OCI-LY1 (cell line): ENCODE data around the gene ZNF609.

Experiments
- H2AFZ ChIP-seq: fragments of 200-600 bp; sonication (generic), shearing (Covaris generic); 2 replicates; pipeline ENCODE4 v1.6.0; 2014; ENCODE audit warnings: antibody characterized with exemption, mild to moderate bottlenecking, low read length
- H3F3A ChIP-seq: fragments of 200-600 bp; sonication (generic), shearing (Covaris generic); 2 replicates; pipeline ENCODE4 v1.6.0; 2014; ENCODE audit warnings: mild to moderate bottlenecking, antibody characterized with exemption, low read length, moderate library complexity; ENCODE audit not compliant: insufficient read depth
- H3K27ac ChIP-seq: fragments of 200-600 bp; sonication (generic); 2 replicates; pipeline ENCODE4 v1.5.1; 2014; ENCODE audit warnings: low read length, mixed run types, mild to moderate bottlenecking, low read depth; ENCODE audit not compliant: poor library complexity, severe bottlenecking
- H3K27me3 ChIP-seq: fragments of 200-600 bp; sonication (generic); 2 replicates; pipeline ENCODE4 v1.6.0; 2014; ENCODE audit warnings: antibody characterized with exemption, mild to moderate bottlenecking, low read length, moderate library complexity; ENCODE audit not compliant: insufficient read depth
- H3K36me3 ChIP-seq: fragments of 200-600 bp; sonication (generic); 2 replicates; pipeline ENCODE4 v1.6.1; 2014; ENCODE audit warnings: mild to moderate bottlenecking, antibody characterized with exemption, low read length, moderate library complexity, mixed read lengths; ENCODE audit not compliant: insufficient read depth
- H3K4me1 ChIP-seq: fragments of 200-600 bp; sonication (generic); 2 replicates; pipeline ENCODE4 v1.5.1; 2014; ENCODE audit warnings: mild to moderate bottlenecking, low read length, moderate library complexity; ENCODE audit not compliant: insufficient read depth, severe bottlenecking
- H3K4me2 ChIP-seq: fragments of 200-600 bp; sonication (generic), shearing (Covaris generic); 2 replicates; pipeline ENCODE4 v1.6.1; 2014; ENCODE audit warnings: low read length
- H3K4me3 ChIP-seq: fragments of 200-600 bp; sonication (generic); 2 replicates; pipeline ENCODE4 v1.5.1; 2014; ENCODE audit warnings: low read length, low read depth, mild to moderate bottlenecking, mixed read lengths; ENCODE audit not compliant: poor library complexity, severe bottlenecking
- H3K79me2 ChIP-seq: fragments of 200-600 bp; shearing (Covaris generic); 2 replicates; pipeline ENCODE4 v1.6.1; 2016; ENCODE audit warnings: mixed run types, low read length, mixed read lengths; ENCODE audit not compliant: insufficient read depth
- H3K9ac ChIP-seq: fragments of 200-600 bp; sonication (generic), shearing (Covaris generic); 2 replicates; pipeline ENCODE4 v1.6.1; 2014; ENCODE audit warnings: mild to moderate bottlenecking, low read length, mixed read lengths
- H3K9me2 ChIP-seq: fragments of 200-600 bp; sonication (generic), shearing (Covaris generic); 2 replicates; pipeline ENCODE4 v1.6.1; 2014; ENCODE audit warnings: low read depth, mild to moderate bottlenecking, low read length, mixed read lengths
- H3K9me3 ChIP-seq: fragments of 200-600 bp; shearing (Covaris generic); 2 replicates; pipeline ENCODE4 v1.6.1; 2014; ENCODE audit warnings: low read length, mixed read lengths
- H4K20me1 ChIP-seq: fragments of 200-600 bp; sonication (generic), shearing (Covaris generic); 2 replicates; pipeline ENCODE4 v1.6.0; 2016; ENCODE audit warnings: mild to moderate bottlenecking, low read length; ENCODE audit not compliant: insufficient read depth
- CTCF ChIP-seq: fragments of 200-600 bp; sonication (generic), shearing (Covaris generic); IDR thresholded peaks from 2 replicates; pipeline ENCODE4 v1.5.1; 2017; ENCODE audit warnings: mild to moderate bottlenecking, antibody characterized with exemption, low read length, moderate library complexity, mixed read lengths
- EZH2 ChIP-seq: fragments of 200-600 bp; sonication (generic), shearing (Covaris generic); IDR thresholded peaks from 2 replicates; pipeline ENCODE4 v1.8.0; 2017; ENCODE audit warnings: borderline replicate concordance, mixed run types, mild to moderate bottlenecking, antibody characterized with exemption, low read length, moderate library complexity, mixed read lengths

The ZNF609 gene

GRCh38 chr15:64717735-64718495 is 257.5 kb downstream of the ZNF609 start:
- no peaks in the 10 kb centered on the region for H3K36me3 ChIP-seq
- no peak overlapping the region for H3K4me2 ChIP-seq
- H3K9me2 ChIP-seq, result no peaks in the 10 kb centered on the region
- TF ChIP-seq CTCF, result no peak
- TF ChIP-seq EZH2, result no peak
- H2AFZ ChIP-seq, result no peak overlapping the region
- H3K9ac ChIP-seq, result no peak overlapping the region
- H3F3A ChIP-seq, result no peaks in the 10 kb centered on the region
- H3K4me3 ChIP-seq, result no peak overlapping the region
- H3K79me2 ChIP-seq, result no peaks in the 10 kb centered on the region
- no peaks in the 10 kb centered on the region for H3K4me1 ChIP-seq
- H4K20me1 ChIP-seq, result no peaks in the 10 kb centered on the region
- no peak overlapping the region for H3K27ac ChIP-seq
- no peaks in the 10 kb centered on the region for H3K9me3 ChIP-seq
- H3K27me3 ChIP-seq, result no peaks in the 10 kb centered on the region

- Histone ChIP-seq H3K27ac (no peak overlapping the region), H3F3A (no peaks in the 10 kb centered on the region), H3K4me1 (no peaks in the 10 kb centered on the region), H3K36me3 (no peaks in the 10 kb centered on the region), H2AFZ (no peak overlapping the region), H3K9me3 (no peaks in the 10 kb centered on the region), H3K9me2 (no peaks in the 10 kb centered on the region), H3K4me2 (no peak overlapping the region), H3K79me2 (no peaks in the 10 kb centered on the region), H3K27me3 (no peaks in the 10 kb centered on the region), H3K9ac (no peak overlapping the region), H3K4me3 (no peak overlapping the region), H4K20me1 (no peaks in the 10 kb centered on the region)
- TF ChIP-seq EZH2, result no peak
Observed at GRCh38 chr15:64720188-64720587, 259.8 kb downstream of the ZNF609 start.

- Histone ChIP-seq H3K27ac (no peak overlapping the region), H3K9me3 (no peaks in the 10 kb centered on the region), H3K9ac (no peak overlapping the region), H4K20me1 (no peaks in the 10 kb centered on the region), H3K4me2 (no peak overlapping the region), H3K79me2 (no peaks in the 10 kb centered on the region), H3F3A (no peaks in the 10 kb centered on the region), H2AFZ (no peak overlapping the region), H3K4me1 (no peaks in the 10 kb centered on the region), H3K27me3 (no peaks in the 10 kb centered on the region), H3K9me2 (no peaks in the 10 kb centered on the region), H3K36me3 (no peaks in the 10 kb centered on the region), H3K4me3 (no peak overlapping the region)
- TF ChIP-seq CTCF, result no peak
- no peak for TF ChIP-seq EZH2
Observed at GRCh38 chr15:64730151-64730550, 269.8 kb downstream of the ZNF609 start.
